ENCODE data around the gene RBMX.

The RBMX gene

DNA sequence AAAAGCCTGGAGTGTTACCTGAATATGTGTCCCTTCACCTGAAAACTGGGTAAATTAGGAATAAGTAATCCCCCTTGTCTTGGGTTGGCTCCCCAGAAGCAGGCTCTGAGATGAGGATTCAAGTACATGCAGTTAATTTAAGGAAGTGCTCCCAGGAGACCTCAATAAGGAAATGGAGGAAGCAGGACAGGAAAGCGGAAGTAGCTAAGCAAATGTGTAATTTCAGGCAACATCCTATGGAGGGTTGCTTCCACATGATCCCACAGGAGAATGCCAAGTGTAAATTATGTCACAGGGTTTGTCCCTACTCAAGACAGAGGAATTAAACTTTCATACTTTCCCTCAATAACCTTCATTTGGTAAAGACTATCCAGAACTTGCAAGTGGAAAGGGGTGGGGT is 51.7 kb downstream of the RBMX start:
- DNase-seq = no peak

GRCh38 chrX:136827026-136827425 is 53.5 kb downstream of the RBMX start:
- no peak for DNase-seq

GRCh38 chrX:136825771-136826170 is 54.8 kb downstream of the RBMX start:
- no peak for DNase-seq
